Measurements from ENCODE around the gene IPO5. TPM values are rescaled to one million over a fixed set of nuclear protein-coding genes. Genes with fewer than 3 reads are reported as not detected.

IPO5 gene
- total and polyA plus RNA-seq, 10 donors: 17.8 to 97.7 (median 72.5) TPM

- 75 to 96% (median 92%) methylated on average over 1 of the region's 1 CpG for WGBS, 5 donors
These were observed 117.8 kb downstream of the IPO5 start for GRCh38 chr13:98071316-98071715.

GRCh38 chr13:98072476-98072875, 119.0 kb downstream of the IPO5 start:
- WGBS, 5 donors: 80 to 92% (median 91%) methylated on average over 2 of the region's 2 CpGs
- DNase-seq: no peak
- Histone ChIP-seq H3K4me3 (no peak overlapping the region), H3K36me3 (no peaks in the 10 kb centered on the region), H3K4me1 (no peaks in the 10 kb centered on the region), H3K27ac (no peak overlapping the region), H3K9me3 (no peaks in the 10 kb centered on the region), H3K27me3 (replicated peaks in 1 of 7) (peaks cover 0 to 4% (median 0%) of the 10 kb centered on the region in 7 donors)
- TF ChIP-seq CTCF (IDR thresholded peaks at IDR 0.05 in 8 of 11, conservative IDR thresholded peaks at IDR 0.05 in 3 of 11) (no peak), POLR2A (IDR thresholded peaks at IDR 0.05) (no peak), POLR2AphosphoS5 (IDR thresholded peaks at IDR 0.05) (no peak)
- intact Hi-C loops (cut with DNase I; ENCODE audit: low total_unique reads): no loop called here

More at GRCh38 chr13:98071316-98071715, 117.8 kb downstream of the IPO5 start:
- Histone ChIP-seq H3K27me3 (replicated peaks in 1 of 7) (peaks cover 0 to under 1% (median 0%) of the 10 kb centered on the region in 7 donors), H3K4me3 (no peak overlapping the region), H3K4me1 (no peaks in the 10 kb centered on the region), H3K36me3 (no peaks in the 10 kb centered on the region), H3K27ac (no peak overlapping the region), H3K9me3 (no peaks in the 10 kb centered on the region)
- TF ChIP-seq POLR2AphosphoS5 (IDR thresholded peaks at IDR 0.05) (no peak), POLR2A (IDR thresholded peaks at IDR 0.05) (no peak), CTCF (IDR thresholded peaks at IDR 0.05 in 8 of 11, conservative IDR thresholded peaks at IDR 0.05 in 3 of 11) (no peak)
- intact Hi-C loops (cut with DNase I; ENCODE audit: low total_unique reads): no loop called here
- DNase-seq: no peak

Small RNAs within 50 kb of the gene (small RNA-seq; reads per million reads assigned to genes)
- gene FTLP8: 0 reads per million in 4 donors

Other genes starting within 250 kb of the IPO5 start
- 10 to 100 TPM; 26.5 to 60.9 (median 43.7) TPM for gene FARP1, start 189.4 kb downstream of the IPO5 start, total RNA-seq
- gene FARP1, start 189.4 kb downstream of the IPO5 start, polyA plus RNA-seq: 1 to 10 TPM; 3.7 to 6.5 (median 5.0) TPM
- gene RNF113B, start 223.6 kb downstream of the IPO5 start, total RNA-seq: not detected
- not detected for gene RNF113B, start 223.6 kb downstream of the IPO5 start, polyA plus RNA-seq